Sigmoid colon (tissue), 4 donors: ENCODE results near the gene SMPDL3A.

Source experiments
- CTCF ChIP-seq, 4 experiments: fragments of 450-650 bp in 3 of 4; fragments of 200-600 bp in 1 of 4; IDR thresholded peaks; one replicate each; pipeline ENCODE4 v1.5.1; 2016 to 2019; ENCODE audit warnings: antibody characterized with exemption in 4 of 4, mild to moderate bottlenecking in 3 of 4, moderate library complexity in 2 of 4
- EP300 ChIP-seq, 4 donors: sonication (generic); formaldehyde crosslinking; IDR thresholded peaks; one replicate each; pipeline ENCODE4 v1.6.1; 2017; ENCODE audit warnings: antibody characterized with exemption in 4 of 4
- POLR2AphosphoS5 ChIP-seq, 4 donors: sonication (generic); formaldehyde crosslinking; IDR thresholded peaks; one replicate each; pipeline ENCODE4 v1.6.1; 2017; ENCODE audit warnings: antibody characterized with exemption in 4 of 4

GRCh38 chr6:122803171-122803661 is 14.2 kb downstream of the SMPDL3A start:
- no peak for TF ChIP-seq CTCF (IDR thresholded peaks at IDR 0.05)
- no peak for TF ChIP-seq POLR2AphosphoS5 (IDR thresholded peaks at IDR 0.05)
- no peak for TF ChIP-seq EP300 (IDR thresholded peaks at IDR 0.05)
